Bronchial epithelial cell (primary cell): ENCODE measurements around the gene SHB. TPM values are rescaled to one million over a fixed set of nuclear protein-coding genes. Genes with fewer than 3 reads are reported as not detected.
A peak's percentile ranks its signal among the peaks of the same experiment; 100 is the strongest.

Experiments
- DNase-seq: peaks from one replicate; pipeline ENCODE4 v3.0.0-alpha.2; 2010; ENCODE audit warnings: low read depth
- FAIRE-seq: peaks from 2 replicates; lab custom pipeline; 2011; peaks lifted over from hg19 to GRCh38; lab: Jason Lieb, UNC
- H3K27me3 ChIP-seq: 2 replicates; pipeline ENCODE4 v1.5.1; 2011; ENCODE audit warnings: low read length; ENCODE audit not compliant: control insufficient read depth, insufficient read depth
- H3K36me3 ChIP-seq: 2 replicates; pipeline ENCODE4 v1.5.1; 2011; ENCODE audit warnings: low read length; ENCODE audit not compliant: control insufficient read depth, insufficient read depth
- H3K4me3 ChIP-seq: 2 replicates; pipeline ENCODE4 v1.5.1; 2011; ENCODE audit warnings: mild to moderate bottlenecking, low read depth, low read length, control low read depth
- CTCF ChIP-seq: IDR thresholded peaks from 2 replicates; pipeline ENCODE4 v1.5.1; 2011; ENCODE audit warnings: mild to moderate bottlenecking, moderate library complexity, low read length, control low read depth, inconsistent platforms; ENCODE audit not compliant: insufficient read depth, severe bottlenecking
- total RNA-seq: library from RNA; depleted of rRNA; stranded (reverse); fragments of >200 nt; gene quantifications from 2 replicates; pipeline ENCODE4 v1.2.1, GENCODE V29; 2014

The SHB gene
- total RNA-seq, 1 donor from 2014 or later: 14.5 TPM

- DNase-seq: no peak
- no peak for FAIRE-seq
- no peaks in the 10 kb centered on the region for H3K27me3 ChIP-seq
- no peak for TF ChIP-seq CTCF
- H3K4me3 ChIP-seq: no peak overlapping the region
- peaks cover 3% of the 10 kb centered on the region for H3K36me3 ChIP-seq
These were observed 72.2 kb downstream of the SHB start for GRCh38 chr9:37996819-37997217.

- FAIRE-seq: no peak
- TF ChIP-seq CTCF: no peak
- no peak for DNase-seq
These were observed 72.8 kb downstream of the SHB start for GRCh38 chr9:37995961-37996818.

DNA sequence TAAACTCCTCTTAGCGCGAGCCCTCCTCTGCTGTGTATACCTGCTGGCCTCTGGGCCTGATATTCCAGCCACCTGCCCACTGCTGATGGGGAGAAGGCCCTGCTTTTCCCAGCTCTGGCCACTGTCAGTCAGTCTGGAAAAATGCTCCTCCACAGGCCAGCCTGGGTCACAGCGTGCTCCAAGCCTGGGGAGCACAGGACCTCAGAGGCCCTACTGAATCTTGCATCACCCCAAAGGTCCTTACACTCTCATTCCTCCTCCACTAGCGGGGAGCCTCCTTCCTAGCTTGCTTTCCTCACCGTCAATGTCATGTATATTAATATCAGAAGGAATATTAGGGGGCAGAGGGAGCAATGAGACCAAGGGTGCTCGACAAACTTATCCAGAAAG lies 73.7 kb downstream of the SHB start:
- FAIRE-seq: no peak
- TF ChIP-seq CTCF: no peak

More at GRCh38 chr9:37995961-37996818, 72.8 kb downstream of the SHB start:
- H3K27me3 ChIP-seq: no peaks in the 10 kb centered on the region
- peaks cover 6% of the 10 kb centered on the region for H3K36me3 ChIP-seq
- no peak overlapping the region for H3K4me3 ChIP-seq

GRCh38 chr9:37994639-37995347 lies 74.2 kb downstream of the SHB start:
- DNase-seq (peak; percentile 69), FAIRE-seq (no peak)
- H3K27me3 ChIP-seq: no peaks in the 10 kb centered on the region
- H3K4me3 ChIP-seq: no peak overlapping the region
- no peak for TF ChIP-seq CTCF
- H3K36me3 ChIP-seq: peaks cover 7% of the 10 kb centered on the region

More for the DNA sequence above, 73.7 kb downstream of the SHB start:
- Histone ChIP-seq H3K4me3 (no peak overlapping the region), H3K36me3 (peaks cover 7% of the 10 kb centered on the region), H3K27me3 (no peaks in the 10 kb centered on the region)
- no peak for DNase-seq

- H3K27me3 ChIP-seq: no peaks in the 10 kb centered on the region
- DNase-seq (no peak), FAIRE-seq (no peak)
- no peak for TF ChIP-seq CTCF
- H3K4me3 ChIP-seq: no peak overlapping the region
- peaks cover 9% of the 10 kb centered on the region for H3K36me3 ChIP-seq
These were observed 76.1 kb downstream of the SHB start for GRCh38 chr9:37992924-37993349.
